HEK293T (cell line): ENCODE measurements around the gene DLK1.

Source experiments
- CTCF ChIA-PET: fragments of 350-600 bp; formaldehyde crosslinking; extraction: SDS; loops from one replicate; lab custom pipeline; 2021; ENCODE audit warnings: antibody characterized with exemption, inconsistent platforms; lab: Yijun Ruan, JAX
- POLR2A ChIA-PET: fragments of 350-600 bp; formaldehyde crosslinking; extraction: SDS; loops from one replicate; lab custom pipeline; 2020; ENCODE audit warnings: antibody characterized with exemption, inconsistent platforms; lab: Yijun Ruan, JAX
- DNase-seq: peaks from one replicate; pipeline ENCODE4 v3.0.0; 2012; ENCODE audit warnings: mixed read lengths; ENCODE audit errors: extremely low spot score
- ARNT ChIP-seq: fragments of 450-650 bp; IDR thresholded peaks from 2 replicates; pipeline ENCODE4 v1.6.1; 2017; ENCODE audit warnings: mild to moderate bottlenecking
- BHLHE40 ChIP-seq: fragments of 450-650 bp; IDR thresholded peaks from 2 replicates; pipeline ENCODE4 v1.6.1; 2016; ENCODE audit warnings: mild to moderate bottlenecking, moderate library complexity, borderline replicate concordance
- CTBP1 ChIP-seq: fragments of 450-650 bp; IDR thresholded peaks from 2 replicates; pipeline ENCODE4 v1.6.1; 2016; ENCODE audit warnings: borderline replicate concordance
- ELF4 ChIP-seq: fragments of 450-650 bp; IDR thresholded peaks from 2 replicates; pipeline ENCODE4 v1.6.1; 2017; ENCODE audit warnings: antibody characterized with exemption
- FOXA1 ChIP-seq: fragments of 450-650 bp; IDR thresholded peaks from 2 replicates; pipeline ENCODE4 v1.6.1; 2016; ENCODE audit warnings: mild to moderate bottlenecking
- FOXK2 ChIP-seq: fragments of 450-650 bp; IDR thresholded peaks from 2 replicates; pipeline ENCODE4 v1.6.1; 2016; ENCODE audit warnings: mild to moderate bottlenecking
- FOXM1 ChIP-seq: fragments of 450-650 bp; IDR thresholded peaks from 2 replicates; pipeline ENCODE4 v1.6.1; 2017; ENCODE audit warnings: mild to moderate bottlenecking, borderline replicate concordance
- HDGF ChIP-seq: fragments of 450-650 bp; IDR thresholded peaks from 2 replicates; pipeline ENCODE4 v1.6.1; 2017; ENCODE audit warnings: antibody characterized with exemption, borderline replicate concordance
- L3MBTL2 ChIP-seq: fragments of 450-650 bp; conservative IDR thresholded peaks from 2 replicates; pipeline ENCODE4 v1.6.1; 2016; ENCODE audit warnings: mild to moderate bottlenecking
- LEF1 ChIP-seq: fragments of 450-650 bp; IDR thresholded peaks from 2 replicates; pipeline ENCODE4 v1.6.1; 2017; ENCODE audit warnings: mild to moderate bottlenecking, borderline replicate concordance
- NFRKB ChIP-seq: fragments of 450-650 bp; IDR thresholded peaks from 2 replicates; pipeline ENCODE4 v1.6.1; 2016; ENCODE audit warnings: mild to moderate bottlenecking, moderate library complexity
- PKNOX1 ChIP-seq: fragments of 450-650 bp; IDR thresholded peaks from 2 replicates; pipeline ENCODE4 v1.6.1; 2016
- SP1 ChIP-seq: fragments of 450-650 bp; IDR thresholded peaks from 2 replicates; pipeline ENCODE4 v1.6.1; 2017
- SUZ12 ChIP-seq: fragments of 450-650 bp; IDR thresholded peaks from 2 replicates; pipeline ENCODE4 v1.6.1; 2016; ENCODE audit warnings: mild to moderate bottlenecking
- TARDBP ChIP-seq: fragments of 450-650 bp; IDR thresholded peaks from 2 replicates; pipeline ENCODE4 v1.6.1; 2016
- ZNF384 ChIP-seq: fragments of 450-650 bp; IDR thresholded peaks from 2 replicates; pipeline ENCODE4 v1.6.1; 2016

Gene DLK1

GRCh38 chr14:100706860-100707259 lies 19.8 kb upstream of the DLK1 start:
- CTCF ChIA-PET, result no interaction called here
- POLR2A ChIA-PET, result no interaction called here
- DNase-seq, result no peak
- TF ChIP-seq PKNOX1 (no peak), SUZ12 (no peak), HDGF (no peak), FOXK2 (no peak)

DNA sequence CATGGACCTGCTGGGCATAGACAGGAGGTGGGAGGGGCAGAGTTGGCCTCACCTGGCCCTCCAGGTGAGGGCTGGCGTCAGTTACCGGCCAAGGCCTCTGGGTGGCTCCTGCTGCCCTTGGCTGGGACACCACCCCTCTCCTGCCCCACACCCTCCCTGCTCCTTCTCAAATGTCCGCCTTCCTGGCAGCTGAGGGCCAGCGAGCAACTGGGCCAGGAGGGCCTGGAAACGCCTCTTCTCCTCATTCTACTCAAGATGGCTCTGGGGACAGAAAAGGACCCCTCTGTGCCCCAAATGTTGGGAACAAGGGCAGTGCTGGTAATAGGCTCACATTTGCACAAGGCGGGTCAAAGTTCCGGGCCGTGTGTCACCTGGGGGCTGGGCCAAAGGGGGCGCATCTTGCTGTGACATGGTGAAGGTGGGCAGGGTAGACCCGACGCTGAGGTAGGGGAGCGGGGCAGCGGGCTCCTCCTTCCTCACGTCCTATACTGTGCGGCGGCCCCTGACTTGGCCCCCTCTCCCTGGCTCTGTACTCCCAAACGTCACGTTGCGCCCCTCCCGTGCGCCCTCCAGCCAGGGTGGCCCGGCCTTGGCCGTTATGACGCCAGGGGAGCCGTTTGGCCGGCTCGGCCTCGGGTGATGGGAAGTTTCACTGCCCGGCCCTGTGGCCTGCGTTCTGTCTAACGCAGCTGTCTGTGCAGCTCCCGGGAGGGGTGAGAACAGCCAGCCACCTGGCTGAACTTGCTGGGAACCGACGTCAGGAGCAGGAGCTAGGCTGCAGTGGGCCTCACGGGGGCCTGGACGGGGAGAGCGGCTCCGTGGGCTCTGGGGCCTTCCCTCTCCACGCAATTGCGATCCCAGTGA lies 18.0 kb upstream of the DLK1 start:
- POLR2A ChIA-PET, result no interaction called here
- CTCF ChIA-PET, result no interaction called here
- no peak for TF ChIP-seq FOXA1
- TF ChIP-seq SUZ12, result no peak
- TF ChIP-seq ELF4, result no peak
- TF ChIP-seq L3MBTL2, result no peak
- TF ChIP-seq ARNT, result no peak
- TF ChIP-seq ZNF384, result no peak
- TF ChIP-seq FOXK2, result no peak
- TF ChIP-seq CTBP1, result no peak
- TF ChIP-seq FOXM1, result no peak
- no peak for TF ChIP-seq HDGF
- no peak for TF ChIP-seq PKNOX1
- TF ChIP-seq TARDBP, result no peak
- TF ChIP-seq LEF1, result no peak
- TF ChIP-seq SP1, result no peak
- no peak for TF ChIP-seq NFRKB
- TF ChIP-seq BHLHE40, result no peak
- DNase-seq, result no peak

DNA sequence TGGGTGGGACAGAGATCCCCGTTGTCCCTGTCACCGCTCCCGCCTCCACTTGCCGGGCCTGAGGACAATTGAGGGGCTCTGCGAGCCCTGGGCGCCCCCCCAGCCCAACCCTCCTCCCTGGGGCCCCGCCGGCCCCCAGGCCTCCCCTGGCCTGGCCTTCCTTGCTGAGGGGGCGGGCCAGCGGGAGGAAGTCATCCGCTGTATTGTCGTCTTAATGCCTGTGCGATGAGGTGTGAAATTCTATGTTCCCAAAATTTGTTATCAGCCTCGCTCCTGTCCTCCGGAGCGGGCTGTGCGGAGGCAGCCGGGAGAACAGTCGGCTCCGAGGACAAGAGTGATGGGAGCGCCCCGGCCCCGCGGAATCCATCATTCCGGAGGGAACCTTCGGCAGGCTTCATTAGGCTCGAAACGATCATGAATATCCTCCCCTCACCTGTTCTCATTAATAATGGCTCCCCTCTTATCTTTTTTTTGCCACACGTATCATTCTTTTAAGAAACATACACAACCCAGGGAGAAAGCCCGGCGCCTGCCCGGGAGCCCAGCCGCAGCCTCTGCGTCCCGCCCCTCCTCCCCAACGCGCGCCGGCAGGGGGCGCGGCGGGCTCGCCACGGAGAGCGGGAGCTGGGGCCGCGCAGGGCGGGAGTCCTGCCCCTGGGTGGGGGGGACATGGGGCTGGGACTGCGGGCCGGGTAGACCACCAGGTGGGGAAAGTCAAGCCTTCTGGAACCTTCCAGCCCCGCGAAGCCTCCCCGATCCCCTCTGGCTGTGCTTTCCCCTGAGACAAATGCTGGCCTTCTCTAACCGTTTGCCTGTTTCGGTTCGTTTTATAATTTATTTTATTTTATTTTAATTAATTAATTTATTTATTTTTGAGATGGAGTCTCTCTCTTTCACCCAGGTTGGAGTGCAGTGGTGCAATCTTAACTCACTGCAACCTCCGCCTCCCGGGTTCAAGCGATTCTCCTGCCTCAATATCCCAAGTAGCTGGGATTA lies 17.1 kb upstream of the DLK1 start:
- no peak for DNase-seq
- CTCF ChIA-PET, result no interaction called here
- no peak for TF ChIP-seq FOXM1
- TF ChIP-seq ARNT, result no peak
- TF ChIP-seq L3MBTL2, result no peak
- TF ChIP-seq ZNF384, result no peak
- no peak for TF ChIP-seq HDGF
- TF ChIP-seq SUZ12, result no peak
- no peak for TF ChIP-seq BHLHE40
- TF ChIP-seq PKNOX1, result no peak
- no peak for TF ChIP-seq LEF1
- no peak for TF ChIP-seq ELF4
- TF ChIP-seq SP1, result no peak
- POLR2A ChIA-PET, result no interaction called here

DNA sequence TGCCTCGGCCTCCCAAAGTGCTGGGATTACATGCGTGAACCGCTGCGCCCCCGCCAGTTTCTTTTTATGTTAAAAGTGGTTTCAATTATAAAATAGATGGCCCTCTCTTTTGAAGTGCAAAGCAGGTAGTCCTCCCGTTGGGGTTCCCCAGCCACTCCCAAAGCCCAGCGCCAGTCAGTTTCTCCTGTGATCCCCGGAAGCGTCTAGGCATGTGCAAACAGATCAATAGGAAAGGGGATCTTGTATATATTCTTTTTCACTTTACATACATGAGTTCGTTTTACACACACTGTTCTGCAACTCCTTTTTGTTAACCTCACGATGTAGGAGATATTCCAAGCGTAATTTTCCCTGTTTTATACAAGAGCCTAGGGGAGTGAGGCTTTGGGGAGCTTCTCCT lies 16.3 kb upstream of the DLK1 start:
- TF ChIP-seq HDGF, result no peak
- no peak for TF ChIP-seq LEF1
- no peak for TF ChIP-seq PKNOX1
- no peak for TF ChIP-seq SP1
- no peak for TF ChIP-seq ELF4
- no peak for TF ChIP-seq SUZ12
- TF ChIP-seq FOXM1, result no peak
- no peak for TF ChIP-seq FOXA1
- TF ChIP-seq ZNF384, result no peak
- TF ChIP-seq BHLHE40, result no peak
- TF ChIP-seq L3MBTL2, result no peak
- no peak for TF ChIP-seq NFRKB
- no peak for TF ChIP-seq CTBP1
- CTCF ChIA-PET, result interaction anchor here (1.1 kb wide), 1 partner anchor 9 kb away, joined by 3 read pairs; no protein-coding TSS in a partner anchor
- POLR2A ChIA-PET, result no interaction called here
- DNase-seq, result no peak

GRCh38 chr14:100710826-100711462 lies 15.7 kb upstream of the DLK1 start:
- ChIA-PET POLR2A (no interaction called here), CTCF (interaction anchor here (1.1 kb wide), 1 partner anchor 10 kb away, joined by 3 read pairs; no protein-coding TSS in a partner anchor)
- DNase-seq, result no peak
- TF ChIP-seq CTBP1 (no peak), SUZ12 (no peak), SP1 (no peak), NFRKB (no peak), FOXK2 (no peak), L3MBTL2 (no peak), ARNT (no peak), PKNOX1 (no peak), BHLHE40 (no peak), ELF4 (no peak), FOXA1 (no peak), FOXM1 (no peak), TARDBP (no peak)
